Activated CD8-positive, alpha-beta memory T cell treated with anti-CD3 and anti-CD28 coated beads, Interleukin-2, amount 50 U/mL, for 48 hours (primary cell): Measurements from ENCODE around the gene SBSN.
"Not testable (repeated sequence)": the region's sequence is repeated elsewhere in the genome, so short reads cannot be mapped to it uniquely, and the experiment has no call there.

Experiments
- DNase-seq: peaks from one replicate; pipeline ENCODE4 v3.0.0-alpha.2; 2020

Gene SBSN

DNA sequence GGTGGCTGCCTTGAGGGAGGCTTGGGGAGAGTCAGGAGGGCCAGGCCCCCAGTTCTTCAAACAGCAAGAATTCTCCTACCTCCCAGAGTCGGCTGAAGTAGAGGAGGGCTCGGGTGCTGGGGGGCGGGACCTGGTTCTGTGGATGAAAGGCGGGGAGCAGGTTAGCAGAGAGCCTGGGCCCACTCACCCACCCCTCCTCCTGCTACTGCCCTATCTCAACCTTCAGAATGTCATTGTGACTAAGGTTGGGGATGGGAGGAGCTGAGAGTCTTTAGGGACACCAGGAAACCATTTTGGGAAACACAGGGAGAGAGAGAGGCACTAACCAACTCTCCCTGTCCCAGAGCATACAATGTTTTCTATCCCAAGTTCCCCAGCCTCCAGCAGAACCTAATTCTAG lies 25.4 kb downstream of the SBSN start:
- DNase-seq = no peak

DNA sequence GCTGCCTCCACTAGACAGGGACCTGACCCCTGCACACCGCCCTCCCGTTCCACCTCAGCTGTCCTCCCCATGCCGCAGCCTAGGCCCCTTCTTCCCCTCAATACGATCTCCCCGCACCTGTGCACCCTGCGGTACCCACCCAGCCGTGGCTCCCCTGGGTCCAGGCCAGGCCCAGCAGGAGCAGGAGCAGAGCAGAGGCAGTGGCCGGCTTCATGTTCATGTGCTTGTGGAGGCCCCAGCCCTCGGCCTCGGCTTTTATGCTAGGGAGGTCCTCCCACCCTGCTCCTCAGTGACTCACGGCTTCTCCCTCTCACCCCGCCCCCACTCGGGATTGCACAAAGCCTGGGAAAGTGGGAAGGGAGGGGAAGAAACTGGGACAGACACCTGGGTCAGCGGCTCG lies 26.4 kb downstream of the SBSN start:
- DNase-seq = no peak

DNA sequence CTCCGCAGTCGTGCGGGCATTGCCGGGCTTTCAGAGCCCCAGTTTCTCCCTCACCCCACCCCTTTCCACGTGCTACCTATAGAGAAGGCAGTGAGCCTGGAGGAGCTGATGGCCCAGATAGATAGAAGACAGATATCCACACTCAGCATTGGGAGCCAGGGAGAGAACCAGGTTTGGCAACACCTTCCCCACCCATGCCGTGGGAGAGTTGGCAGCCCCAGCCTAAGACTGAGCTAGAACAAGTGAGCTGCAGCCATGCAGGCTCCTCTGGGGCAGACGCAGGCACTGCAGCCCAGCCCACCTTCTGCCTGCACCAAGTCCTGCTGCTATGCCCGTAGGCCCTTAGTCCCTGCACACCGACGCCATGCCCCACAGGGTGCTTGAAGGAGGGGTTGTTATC lies 27.5 kb downstream of the SBSN start:
- DNase-seq = no peak

DNA sequence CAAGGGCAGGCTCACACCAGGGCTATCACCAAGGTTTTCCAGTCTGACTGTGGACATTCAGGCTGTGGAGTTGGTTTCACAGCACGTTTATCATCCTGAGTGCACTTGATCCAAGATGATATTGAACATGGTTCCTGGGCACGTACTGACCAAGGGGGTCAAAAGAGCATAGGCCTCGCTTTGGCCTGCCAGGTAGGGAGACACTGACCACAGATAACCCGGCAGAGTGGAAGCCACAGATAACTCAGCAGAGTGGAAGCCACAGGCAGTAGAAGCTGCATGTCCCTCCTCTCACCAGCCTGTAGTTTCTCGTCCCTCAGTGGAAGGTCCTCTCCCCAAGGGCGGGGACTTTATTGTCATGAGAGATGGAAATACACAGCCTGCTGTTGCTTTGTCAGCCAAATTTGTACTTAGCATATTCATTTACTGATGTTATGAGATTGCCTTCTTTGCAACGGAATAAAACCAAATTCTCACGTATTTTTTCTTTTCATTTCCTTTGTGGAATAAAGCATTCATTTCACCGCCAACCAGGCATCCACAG lies 29.1 kb downstream of the SBSN start:
- no peak for DNase-seq

DNA sequence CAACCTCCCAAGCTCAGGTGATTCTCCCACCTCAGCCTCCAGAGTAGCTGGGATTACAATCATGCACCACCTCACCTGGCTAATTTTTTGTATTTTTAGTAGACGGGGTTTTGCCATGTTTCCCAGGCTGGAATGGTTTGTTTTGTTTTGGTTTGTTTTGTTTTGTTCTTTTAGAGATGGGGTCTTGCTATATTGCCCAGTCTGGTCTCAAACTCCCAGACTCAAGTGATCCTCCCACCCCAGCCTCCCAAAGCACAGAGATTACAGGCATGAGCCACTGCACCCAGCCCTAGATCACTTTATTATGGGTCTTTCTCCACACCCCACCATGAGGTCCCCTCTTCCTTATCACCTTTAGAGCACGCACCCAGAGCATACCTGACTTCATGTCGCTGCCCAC lies 29.9 kb downstream of the SBSN start:
- DNase-seq = no peak

DNA sequence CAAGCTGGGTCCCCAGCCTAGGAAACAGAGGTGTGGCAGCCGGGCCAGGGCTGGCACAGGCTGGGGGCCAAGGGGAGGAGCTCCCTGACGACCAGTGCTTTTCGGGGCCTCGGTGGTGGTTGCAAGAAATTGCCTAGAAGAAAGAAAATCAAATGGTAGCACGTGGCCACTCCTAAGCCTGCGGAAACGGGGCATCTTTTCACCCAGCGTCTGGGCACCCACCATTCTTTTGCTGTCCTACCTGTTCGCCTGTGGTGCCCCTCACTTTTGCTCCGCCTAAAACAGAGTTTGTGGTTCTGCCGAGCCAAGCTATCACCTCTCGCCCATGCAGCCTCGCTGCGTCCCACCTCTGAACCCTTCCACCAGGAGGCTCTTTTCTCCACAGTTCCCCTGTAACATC lies 30.7 kb downstream of the SBSN start:
- no peak for DNase-seq

DNA sequence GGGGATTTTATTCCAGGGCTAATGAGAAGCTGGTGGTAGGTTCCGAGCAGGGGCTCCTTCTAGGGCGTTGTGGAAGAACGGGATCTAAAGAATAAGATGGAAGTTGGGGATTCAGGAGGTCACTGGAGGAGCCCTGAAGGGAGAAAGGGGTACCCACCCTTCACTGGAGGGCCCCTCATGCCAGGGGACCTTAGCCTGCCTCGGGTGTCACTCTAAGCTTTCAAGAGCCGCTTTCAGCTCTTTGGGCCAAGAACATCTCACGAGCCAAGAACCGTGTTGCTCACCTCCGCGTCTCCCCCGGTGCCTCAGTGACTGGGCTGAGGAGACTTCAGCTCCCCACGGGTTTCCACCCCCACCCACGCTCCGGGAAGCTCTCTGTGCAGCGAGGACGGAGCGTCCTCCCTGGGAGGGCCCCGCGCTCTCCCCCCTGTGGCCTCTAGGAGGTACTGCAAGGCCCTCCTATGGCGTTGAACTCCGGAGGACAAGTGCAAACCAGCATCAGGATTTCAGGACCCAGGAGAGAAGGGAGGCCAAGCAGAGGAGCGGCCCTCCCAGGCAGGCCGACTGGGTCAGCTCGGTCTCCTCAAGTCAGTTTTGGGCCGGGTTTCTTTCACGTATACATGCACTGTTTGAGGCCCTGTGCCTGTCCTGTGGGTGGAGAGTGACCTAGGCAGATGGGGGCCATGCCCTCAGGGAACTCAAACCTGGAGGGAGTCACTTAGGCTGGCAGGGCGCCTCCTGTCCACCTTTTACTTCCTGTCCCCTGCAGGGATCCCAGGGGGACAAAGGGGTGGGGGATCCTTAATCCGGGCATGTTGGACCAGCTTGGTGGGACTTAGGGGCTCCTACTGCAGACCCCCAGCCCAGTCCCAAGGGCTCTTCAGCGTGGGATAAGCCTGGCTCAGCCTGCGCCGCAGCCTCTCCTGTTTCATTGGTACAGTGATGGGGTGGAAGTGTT lies 32.7 kb downstream of the SBSN start:
- DNase-seq = peak; percentile 86

DNA sequence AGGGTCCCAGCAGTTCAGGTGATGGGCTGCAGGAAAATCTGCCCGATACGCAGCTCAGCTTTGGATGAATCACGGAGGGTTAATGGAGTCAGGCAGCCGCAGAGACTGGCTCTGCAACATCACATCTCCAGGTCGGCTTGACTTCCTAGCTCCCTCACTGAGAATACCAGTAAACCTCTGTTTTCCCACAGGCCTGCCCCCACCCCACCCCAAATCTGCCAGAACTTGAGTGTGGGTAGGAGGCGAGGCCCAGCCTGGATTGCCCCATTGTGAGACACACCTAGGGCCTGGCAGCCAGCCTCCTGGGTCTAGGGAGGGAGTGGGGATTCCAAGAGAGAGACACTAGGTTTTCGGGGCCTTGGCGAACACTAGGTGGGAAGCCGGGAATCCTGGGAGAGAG lies 34.1 kb downstream of the SBSN start:
- no peak for DNase-seq

DNA sequence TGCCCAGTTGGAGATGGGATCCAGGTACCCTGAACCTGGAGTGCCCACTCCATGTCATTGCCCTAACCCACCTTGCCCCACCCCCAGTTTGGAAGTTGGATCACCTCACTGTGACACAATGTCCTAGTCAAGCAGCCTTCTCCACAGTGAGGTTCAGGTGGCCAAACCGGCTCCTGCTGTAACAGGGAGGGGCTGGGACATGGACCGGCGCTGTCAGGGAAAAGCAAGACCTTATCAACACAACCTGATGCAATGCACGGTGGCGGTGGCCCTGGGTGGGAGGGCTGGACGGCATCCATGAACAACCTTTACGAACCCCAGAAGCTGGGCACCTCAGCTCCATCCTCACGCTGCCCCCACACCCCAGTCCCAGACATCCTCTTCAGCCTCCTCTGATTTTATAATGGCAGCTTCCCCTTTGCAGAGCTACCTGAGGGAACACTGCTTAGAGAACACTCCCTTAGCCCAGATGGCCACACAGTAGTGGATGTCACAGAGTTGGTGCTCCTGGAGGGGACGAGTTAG lies 36.2 kb downstream of the SBSN start:
- DNase-seq = no peak

DNA sequence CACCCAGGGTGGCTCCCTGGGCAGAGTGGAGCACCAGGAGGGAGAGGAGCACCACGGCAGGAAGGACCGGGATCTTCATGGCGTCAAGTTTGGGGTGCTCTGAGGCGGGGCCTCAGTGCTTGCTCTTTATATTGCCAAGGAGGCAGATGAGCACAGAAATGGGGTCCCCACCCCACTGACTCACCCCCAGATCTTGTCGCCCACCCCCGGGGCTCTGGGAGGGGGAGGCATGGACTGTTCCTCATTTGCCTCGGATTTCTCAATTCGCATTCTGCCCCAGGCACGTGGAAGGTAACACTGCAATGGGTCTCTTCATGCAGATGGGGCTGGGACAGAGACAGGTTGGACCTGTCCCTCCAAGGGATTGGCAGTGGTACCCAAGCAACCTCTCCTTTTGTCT lies 37.7 kb downstream of the SBSN start, which contains the start of gene KRTDAP:
Gene KRTDAP, minus strand, starts transcription at position 101 of the 400 bp plus-strand sequence. Its CDS starts 22 bp downstream, at position 79.
- no peak for DNase-seq

DNA sequence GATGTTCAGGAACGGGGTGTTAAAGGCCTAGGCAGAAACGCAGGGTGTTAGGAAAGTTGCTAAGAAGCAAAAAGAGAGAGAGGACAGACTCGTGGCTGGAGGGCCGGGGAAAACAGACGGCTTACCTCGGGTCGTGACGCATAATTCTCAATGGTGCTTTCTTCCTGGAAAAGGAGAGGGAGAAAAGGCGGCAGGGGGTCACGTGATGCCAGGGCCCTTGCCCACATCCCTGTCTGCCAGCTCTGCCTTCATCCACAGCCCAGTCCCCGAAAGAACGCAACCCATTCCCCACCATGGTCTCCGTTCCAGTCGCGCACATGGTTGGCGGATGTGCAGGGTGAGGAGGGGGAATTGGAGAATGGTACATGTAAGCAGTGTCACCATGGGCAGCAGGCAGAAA lies 39.4 kb downstream of the SBSN start:
- DNase-seq = no peak

DNA sequence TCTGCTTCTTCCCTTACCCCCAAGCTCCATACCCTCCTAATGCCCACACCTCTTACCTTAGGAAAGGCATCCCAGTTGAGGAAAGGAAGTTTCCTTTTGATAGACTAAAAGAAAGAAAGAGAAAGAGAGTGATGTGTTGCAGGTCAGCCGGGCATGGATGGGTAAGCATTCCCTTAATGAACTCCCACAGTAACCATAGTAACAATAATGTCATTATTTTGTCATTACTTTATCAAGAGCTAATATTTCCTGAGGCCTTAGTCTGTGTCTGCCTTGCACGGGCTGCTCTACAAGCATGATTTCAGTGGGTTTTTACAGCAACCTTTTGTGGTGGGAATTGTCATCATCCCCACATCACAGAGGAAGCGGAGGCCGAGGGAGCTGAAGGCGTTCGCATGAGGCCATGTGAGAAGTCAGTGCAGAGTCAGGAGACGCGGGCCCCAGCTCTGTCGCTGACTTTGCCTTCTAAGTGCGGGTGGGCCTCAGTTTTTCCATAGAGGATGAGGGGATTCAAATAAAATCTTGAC lies 40.4 kb downstream of the SBSN start:
- no peak for DNase-seq

DNA sequence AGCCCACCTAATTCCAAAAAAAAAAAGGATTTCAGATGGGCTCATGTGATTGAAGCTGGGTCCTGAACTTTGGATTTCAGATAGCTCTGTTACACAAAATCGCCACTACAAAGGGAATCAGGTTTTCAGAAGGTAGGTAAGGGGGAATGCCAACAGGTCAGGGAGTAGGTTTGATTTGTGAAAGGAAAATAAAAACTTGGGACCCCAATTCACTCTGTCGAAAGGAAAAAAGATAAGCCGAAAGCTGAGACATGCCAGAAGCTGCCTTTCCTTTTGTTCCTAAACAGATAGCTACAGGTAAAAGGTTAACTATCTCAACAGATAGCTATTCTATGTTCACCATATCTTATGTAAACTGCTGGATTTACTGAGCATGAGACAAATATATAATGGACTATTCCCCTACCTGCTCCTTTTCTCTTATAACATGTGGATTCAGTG lies 41.8 kb downstream of the SBSN start:
- DNase-seq = no peak

DNA sequence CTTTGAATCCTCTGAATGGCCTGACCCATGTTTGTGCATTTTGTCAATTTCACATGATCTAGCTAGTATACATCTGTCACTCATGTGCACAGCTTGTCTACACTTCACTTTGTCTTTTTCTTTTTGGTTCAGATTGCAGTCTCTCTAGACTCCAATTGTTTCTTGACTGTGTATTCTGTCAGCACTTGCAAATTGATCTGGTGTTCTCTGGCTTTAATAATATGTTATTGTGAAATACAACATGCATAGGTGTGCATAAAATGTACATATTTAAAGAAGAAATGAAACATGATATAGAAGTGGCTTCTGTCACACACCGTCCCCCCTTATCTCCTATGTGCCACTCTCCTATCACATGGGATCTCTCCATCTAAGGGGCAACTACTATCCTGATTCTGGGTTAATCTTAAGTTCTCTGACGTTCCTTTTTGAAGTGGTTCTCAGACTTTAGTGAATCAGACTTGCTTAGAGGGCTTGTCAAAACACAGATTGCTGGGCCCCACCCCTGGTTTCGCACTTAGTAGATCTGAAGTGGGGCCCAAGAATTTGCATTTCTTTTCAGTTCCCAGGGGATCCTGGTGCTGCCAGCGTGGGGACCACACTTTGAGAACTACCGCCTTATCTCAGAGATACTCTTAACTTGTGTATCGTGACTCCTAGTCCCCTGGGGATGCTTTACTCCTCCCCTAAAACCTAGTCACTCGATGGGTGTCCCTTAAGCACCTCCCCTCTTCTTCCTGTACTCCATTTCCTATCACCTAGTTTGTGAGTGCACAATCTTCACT lies 43.7 kb downstream of the SBSN start:
- DNase-seq = no peak

DNA sequence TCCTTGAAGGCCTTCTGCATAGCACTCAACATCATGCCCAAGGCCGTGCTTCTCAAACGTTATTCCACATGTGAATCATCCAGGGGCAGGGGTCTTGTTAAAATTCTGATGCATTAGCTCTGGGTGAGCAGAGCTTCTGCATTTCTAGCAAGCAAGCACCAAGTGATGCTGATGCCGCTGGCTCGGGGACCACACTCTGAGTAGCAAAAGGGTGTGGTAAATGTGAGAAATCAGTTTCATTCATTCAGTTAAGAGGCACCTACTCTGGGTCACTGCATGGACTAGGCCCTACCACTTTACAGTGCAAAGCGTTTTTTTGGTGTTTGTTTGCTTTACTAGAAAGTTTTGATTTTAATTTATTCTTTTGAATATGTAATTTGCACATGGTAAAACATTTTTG lies 45.0 kb downstream of the SBSN start:
- no peak for DNase-seq

DNA sequence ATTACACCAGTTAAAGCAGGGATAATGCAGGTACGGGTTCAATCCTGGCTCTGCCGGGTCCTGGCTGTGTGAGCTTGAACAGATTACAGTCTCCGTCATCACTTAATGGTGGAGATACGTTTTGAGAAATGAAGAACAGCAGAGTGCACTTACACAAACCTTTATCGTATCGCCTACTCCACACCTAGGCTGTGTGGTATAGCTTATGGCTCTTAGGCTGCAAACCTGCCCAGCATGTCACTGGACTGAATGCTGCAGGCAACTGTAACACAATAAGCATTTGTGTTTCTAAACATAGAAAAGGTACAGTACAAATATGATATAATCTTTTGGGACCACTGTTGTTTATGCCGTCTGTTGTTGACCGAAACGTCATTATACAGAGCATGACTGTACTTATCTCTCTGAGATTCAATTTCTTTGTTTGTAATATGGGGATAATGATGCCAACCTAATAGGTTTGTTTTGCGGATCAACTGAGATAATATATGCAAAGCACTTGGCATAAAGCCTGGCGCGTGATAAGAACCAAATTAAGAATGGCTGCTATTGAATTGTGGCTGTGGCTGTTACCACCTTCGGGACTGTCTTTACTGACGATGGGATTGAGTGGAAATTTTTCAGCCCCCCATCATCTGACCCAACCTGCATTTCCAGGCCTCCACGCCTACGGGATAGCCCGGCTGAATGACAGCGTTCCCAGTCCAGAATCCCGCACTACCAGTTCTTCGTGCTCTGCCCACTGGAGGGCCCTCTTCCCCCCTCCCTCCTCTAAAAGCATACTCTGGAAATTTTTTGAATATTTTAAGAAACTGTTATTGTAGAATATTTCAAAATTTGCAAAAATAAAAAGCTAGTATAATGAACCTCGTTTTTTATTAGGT lies 49.1 kb downstream of the SBSN start:
- DNase-seq = no peak

DNA sequence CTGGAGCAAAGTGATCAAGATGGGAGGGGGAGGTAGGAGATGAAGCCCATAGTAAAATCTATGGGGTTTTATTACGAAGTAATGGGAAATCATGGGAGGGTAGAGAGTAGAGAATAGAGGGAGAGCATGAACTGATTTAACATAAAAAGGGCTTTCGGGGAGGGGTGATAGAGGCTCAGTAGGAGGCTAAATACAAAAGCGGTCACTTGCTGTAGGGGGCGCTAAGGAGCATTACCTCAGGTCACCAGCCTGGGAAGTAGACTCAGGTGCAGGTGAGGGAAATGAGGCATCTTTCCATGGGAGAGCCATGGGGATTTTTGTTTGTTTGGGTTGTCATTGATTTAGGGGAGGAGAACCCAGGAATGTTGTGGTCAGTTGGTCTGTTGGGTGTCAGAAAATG lies 52.0 kb downstream of the SBSN start:
- no peak for DNase-seq

DNA sequence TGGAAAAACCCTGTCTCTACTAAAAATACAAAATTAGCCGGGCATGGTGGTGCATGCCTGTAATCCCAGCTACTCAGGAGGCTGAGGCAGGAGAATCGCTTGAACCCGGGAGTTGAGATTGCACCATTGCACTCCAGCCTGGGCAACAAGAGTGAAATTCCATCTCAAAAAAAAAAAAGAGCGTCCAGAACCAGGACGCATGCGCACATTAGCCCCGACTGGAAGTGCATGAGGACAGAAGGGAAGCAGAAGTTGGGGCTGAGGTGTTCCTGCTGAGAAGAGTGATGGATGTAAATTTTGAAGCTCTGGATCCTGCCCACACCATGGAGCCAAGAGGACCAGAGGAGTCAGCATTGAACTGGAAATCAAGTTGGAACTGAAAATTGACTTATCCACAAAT lies 53.5 kb downstream of the SBSN start:
- DNase-seq = not testable (repeated sequence)

DNA sequence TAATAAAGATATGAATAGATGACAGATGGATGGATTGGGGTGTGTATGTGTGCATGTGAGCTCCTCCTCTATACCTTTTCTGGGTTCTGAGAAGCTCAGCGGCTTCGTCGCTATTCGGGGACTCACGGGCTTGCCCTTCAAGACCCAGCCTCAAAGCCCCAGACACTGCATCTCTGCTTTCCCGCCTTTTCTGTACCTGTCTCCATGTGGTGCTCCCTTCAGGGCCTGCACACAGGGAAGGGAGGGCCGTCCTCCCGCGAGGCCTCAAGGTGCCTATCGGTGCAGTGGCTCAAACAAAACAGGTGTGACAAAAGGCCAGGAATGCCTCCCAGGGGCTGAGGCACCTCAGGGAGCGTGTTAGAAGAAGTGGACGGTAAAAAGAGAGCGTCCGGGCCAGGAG lies 54.0 kb downstream of the SBSN start:
- DNase-seq = no peak
